HepG2 (cell line): Measurements from ENCODE around the gene ANKS1A.

Experiments
- HIVEP1 ChIP-seq: sonication (generic); formaldehyde crosslinking; IDR thresholded peaks from 2 replicates; pipeline ENCODE4 v1.4.0; 2020; ENCODE audit warnings: mild to moderate bottlenecking, missing genetic modification reagents
- PHF5A ChIP-seq: IDR thresholded peaks from one replicate; pipeline ENCODE4 v1.6.1; 2018; ENCODE audit warnings: low read depth, missing genetic modification reagents; ENCODE audit not compliant: unreplicated experiment
- POLR2A ChIP-seq, 2 experiments: IDR thresholded peaks; 2 replicates each; pipeline ENCODE4 v1.6.1; 2011; ENCODE audit warnings: low read depth in 2 of 2, low read length in 2 of 2, mild to moderate bottlenecking in 1 of 2, moderate library complexity in 1 of 2; ENCODE audit not compliant: insufficient read depth in 1 of 2
- ZNF280B ChIP-seq: sonication (generic); formaldehyde crosslinking; IDR thresholded peaks from 2 replicates; pipeline ENCODE4 v1.5.0; 2020; ENCODE audit warnings: missing genetic modification reagents, mild to moderate bottlenecking, borderline replicate concordance

DNA sequence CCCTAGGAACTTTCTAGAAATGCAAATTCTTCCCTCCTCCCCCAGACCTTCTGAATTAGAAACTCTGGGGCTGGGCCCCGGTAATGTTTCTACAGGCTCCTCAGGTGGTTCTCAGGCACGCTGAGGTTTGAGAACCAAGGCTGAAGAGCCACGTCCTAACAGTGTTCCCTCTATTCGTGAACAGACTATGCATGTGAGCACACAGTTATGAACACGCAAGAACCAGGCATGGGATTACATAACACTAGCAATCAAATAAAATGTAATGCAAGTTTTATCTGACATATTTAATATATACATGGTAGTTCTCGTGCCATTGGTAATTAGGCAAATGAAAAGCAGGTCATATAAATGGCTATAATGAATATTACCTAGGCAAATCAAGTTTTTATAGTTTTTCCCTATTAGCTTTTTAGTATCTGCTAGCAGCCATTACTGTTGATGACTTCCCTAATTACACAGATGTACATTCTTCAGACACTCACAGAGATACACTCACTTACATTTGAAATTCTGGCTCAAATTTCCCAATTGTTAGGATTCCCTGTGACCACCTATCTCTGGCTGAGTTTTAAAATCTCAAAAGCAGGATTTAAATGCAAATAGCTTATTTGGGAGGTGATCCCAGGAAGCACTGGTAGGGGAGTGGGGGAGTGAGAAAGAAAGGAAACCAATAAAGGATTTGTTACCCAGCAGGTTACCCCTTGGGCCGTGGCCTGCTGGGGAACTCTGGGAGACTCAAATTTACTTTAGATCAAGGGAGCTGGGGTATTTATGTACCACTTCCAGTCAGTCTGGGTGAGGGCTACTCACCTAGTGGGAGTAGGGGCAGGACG lies 148.0 kb downstream of the ANKS1A start:
- TF ChIP-seq HIVEP1 (no peak), POLR2A (IDR thresholded peaks at IDR 0.05; ENCODE audit: insufficient read depth in 1 of 2, low read depth in 2 of 2, low read length in 2 of 2) (no peak), ZNF280B (CRISPR knock-in tag) (no peak), PHF5A (no peak)
